Cardiac muscle cell (in vitro differentiated cells and primary cell): Measurements from ENCODE around the gene KCNH3. TPM values are rescaled to one million over a fixed set of nuclear protein-coding genes. Genes with fewer than 3 reads are reported as not detected.

Experiments used
- DNase-seq, 2 donors: peaks; one replicate each; pipeline versions ENCODE4 v3.0.0 to v3.0.0-alpha.2; 2010 to 2017; ENCODE audit warnings: low read depth in 1 of 2, low spot score in 1 of 2
- H3K27ac ChIP-seq: fragments of 200-600 bp; sonication (generic); 2 replicates; pipeline ENCODE4 v1.5.1; 2016
- H3K27me3 ChIP-seq: fragments of 200-600 bp; sonication (generic); 2 replicates; pipeline ENCODE4 v1.6.0; 2016; ENCODE audit warnings: control low read depth
- H3K36me3 ChIP-seq: fragments of 200-600 bp; sonication (generic); 2 replicates; pipeline ENCODE4 v1.5.1; 2016; ENCODE audit warnings: control low read depth
- H3K4me1 ChIP-seq: fragments of 200-600 bp; sonication (generic); 2 replicates; pipeline ENCODE4 v1.8.1; 2017; ENCODE audit warnings: low read depth, mild to moderate bottlenecking, mixed run types
- H3K4me3 ChIP-seq: fragments of 200-600 bp; sonication (generic); 2 replicates; pipeline ENCODE4 v1.5.1; 2016; ENCODE audit warnings: mild to moderate bottlenecking
- H3K9me3 ChIP-seq: fragments of 200-600 bp; sonication (generic); 2 replicates; pipeline ENCODE4 v1.5.1; 2017; ENCODE audit warnings: low read depth, mild to moderate bottlenecking, control low read depth
- polyA plus RNA-seq: library from polyadenylated mRNA; unstranded; fragments of >200 nt; fragmentation: Nextera tagmentation; extraction: Ambion mirVana; gene quantifications from 2 replicates; pipeline ENCODE4 v1.2.1, GENCODE V29; 2016
- total RNA-seq: library from RNA; depleted of rRNA; stranded (reverse); fragments of >200 nt; gene quantifications from 2 replicates; pipeline ENCODE4 v1.2.3, GENCODE V29; 2016
- TF ChIP-seq, protein P1 (sequence below): IDR thresholded peaks from 2 replicates; pipeline ENCODE4 v1.5.1; 2012; ENCODE audit warnings: low read depth, mild to moderate bottlenecking, low read length

The KCNH3 gene
- total and polyA plus RNA-seq, 2 experiments from 2014 or later, result 0.34 to 0.86 TPM

DNA sequence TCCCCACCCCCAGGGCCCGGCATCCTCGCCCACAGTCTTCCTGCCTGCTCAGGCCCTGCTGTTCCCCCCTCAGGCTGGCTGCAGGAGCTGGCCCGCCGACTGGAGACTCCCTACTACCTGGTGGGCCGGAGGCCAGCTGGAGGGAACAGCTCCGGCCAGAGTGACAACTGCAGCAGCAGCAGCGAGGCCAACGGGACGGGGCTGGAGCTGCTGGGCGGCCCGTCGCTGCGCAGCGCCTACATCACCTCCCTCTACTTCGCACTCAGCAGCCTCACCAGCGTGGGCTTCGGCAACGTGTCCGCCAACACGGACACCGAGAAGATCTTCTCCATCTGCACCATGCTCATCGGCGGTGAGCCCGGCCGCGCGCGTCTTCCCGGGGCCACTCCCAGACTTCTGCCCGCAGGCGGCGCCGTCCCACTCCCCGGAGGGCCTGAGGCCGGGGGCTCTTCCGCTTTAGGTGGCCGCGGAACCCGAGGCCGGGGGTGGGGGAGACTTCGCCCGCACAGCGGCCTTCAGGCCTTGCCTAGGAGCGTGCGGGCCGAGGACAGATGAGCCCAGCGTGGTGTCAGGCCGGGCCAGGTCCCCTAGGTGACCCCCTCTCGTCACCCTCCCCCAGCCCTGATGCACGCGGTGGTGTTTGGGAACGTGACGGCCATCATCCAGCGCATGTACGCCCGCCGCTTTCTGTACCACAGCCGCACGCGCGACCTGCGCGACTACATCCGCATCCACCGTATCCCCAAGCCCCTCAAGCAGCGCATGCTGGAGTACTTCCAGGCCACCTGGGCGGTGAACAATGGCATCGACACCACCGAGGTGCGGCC is 10.2 kb downstream of the KCNH3 start:
- no peak overlapping the region for H3K27ac ChIP-seq
- H3K4me3 ChIP-seq, result no peak overlapping the region
- H3K9me3 ChIP-seq, result no peaks in the 10 kb centered on the region
- H3K27me3 ChIP-seq, result peaks cover 84% of the 10 kb centered on the region
- TF ChIP-seq, protein P1, sequence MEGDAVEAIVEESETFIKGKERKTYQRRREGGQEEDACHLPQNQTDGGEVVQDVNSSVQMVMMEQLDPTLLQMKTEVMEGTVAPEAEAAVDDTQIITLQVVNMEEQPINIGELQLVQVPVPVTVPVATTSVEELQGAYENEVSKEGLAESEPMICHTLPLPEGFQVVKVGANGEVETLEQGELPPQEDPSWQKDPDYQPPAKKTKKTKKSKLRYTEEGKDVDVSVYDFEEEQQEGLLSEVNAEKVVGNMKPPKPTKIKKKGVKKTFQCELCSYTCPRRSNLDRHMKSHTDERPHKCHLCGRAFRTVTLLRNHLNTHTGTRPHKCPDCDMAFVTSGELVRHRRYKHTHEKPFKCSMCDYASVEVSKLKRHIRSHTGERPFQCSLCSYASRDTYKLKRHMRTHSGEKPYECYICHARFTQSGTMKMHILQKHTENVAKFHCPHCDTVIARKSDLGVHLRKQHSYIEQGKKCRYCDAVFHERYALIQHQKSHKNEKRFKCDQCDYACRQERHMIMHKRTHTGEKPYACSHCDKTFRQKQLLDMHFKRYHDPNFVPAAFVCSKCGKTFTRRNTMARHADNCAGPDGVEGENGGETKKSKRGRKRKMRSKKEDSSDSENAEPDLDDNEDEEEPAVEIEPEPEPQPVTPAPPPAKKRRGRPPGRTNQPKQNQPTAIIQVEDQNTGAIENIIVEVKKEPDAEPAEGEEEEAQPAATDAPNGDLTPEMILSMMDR, result peak; percentile 54
- no peaks in the 10 kb centered on the region for H3K4me1 ChIP-seq
- H3K36me3 ChIP-seq, result no peaks in the 10 kb centered on the region
- peak; percentile 39 to 53 for DNase-seq

DNA sequence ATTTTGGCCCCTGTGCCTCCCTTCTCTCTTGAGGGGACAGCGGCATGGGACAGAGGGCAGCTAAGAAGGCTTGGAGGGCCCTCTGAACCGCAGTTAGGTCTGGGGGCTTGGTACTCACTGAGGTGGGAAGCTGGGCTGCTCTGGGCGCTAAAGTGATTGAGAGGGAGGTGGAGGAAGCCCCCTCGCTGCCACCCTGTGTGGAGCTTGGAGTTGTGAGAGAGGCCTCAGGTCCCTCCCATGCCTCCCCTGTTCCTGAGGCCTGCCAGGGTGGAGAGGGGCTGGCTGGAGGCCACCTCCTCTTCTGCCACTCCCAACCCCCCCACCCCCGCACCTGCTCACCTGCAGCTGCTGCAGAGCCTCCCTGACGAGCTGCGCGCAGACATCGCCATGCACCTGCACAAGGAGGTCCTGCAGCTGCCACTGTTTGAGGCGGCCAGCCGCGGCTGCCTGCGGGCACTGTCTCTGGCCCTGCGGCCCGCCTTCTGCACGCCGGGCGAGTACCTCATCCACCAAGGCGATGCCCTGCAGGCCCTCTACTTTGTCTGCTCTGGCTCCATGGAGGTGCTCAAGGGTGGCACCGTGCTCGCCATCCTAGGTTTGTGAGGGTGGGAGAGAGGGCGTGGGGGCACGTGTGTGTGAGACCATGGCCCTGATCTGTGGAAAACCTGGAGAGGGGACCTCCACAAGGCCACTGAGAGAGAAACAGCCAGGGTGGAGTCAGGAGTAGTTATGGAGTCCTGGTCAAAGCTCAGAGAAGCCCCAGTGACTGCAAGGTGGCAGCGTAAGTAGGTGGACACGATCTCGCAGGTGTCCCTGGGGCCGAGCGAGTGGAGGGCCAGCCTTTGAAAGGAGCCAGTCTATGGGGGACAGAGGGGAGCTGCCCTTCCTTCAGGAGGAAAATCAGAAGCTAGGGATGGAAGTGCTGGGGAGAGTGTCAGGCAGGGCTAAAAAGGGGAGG is 11.2 kb downstream of the KCNH3 start:
- TF ChIP-seq, protein P1, result no peak
- Histone ChIP-seq H3K9me3 (no peaks in the 10 kb centered on the region), H3K36me3 (no peaks in the 10 kb centered on the region), H3K27me3 (peaks cover 74% of the 10 kb centered on the region), H3K27ac (no peak overlapping the region), H3K4me3 (no peak overlapping the region), H3K4me1 (no peaks in the 10 kb centered on the region)
- no peak for DNase-seq

DNA sequence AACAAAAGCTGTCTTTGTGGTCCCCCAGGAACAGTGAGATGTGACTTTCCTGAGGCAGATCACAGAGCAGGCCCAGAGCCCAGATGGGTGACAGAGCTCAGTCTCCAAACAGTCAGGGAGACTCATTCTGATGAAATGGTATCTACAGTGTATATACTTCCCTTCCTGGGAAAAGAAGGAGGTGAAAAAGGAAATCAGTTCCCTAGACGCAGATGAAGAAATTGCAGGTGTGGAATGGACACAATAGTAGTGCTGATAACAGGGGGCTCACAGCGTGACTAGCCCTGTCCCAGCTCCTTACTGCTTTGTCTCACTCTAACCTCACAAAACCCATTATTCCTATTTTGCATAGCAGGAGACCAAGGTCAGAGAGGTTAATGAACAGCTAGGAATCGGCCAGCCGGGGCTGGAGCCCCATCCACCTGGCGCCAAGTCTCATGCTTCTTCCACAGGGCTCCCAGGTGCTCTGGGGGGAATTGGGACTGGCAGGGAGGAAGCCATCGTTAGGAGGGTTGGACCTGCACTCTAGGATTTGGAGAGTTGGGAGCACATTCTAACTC is 11.9 kb downstream of the KCNH3 start:
- Histone ChIP-seq H3K4me1 (no peaks in the 10 kb centered on the region), H3K4me3 (no peak overlapping the region), H3K36me3 (no peaks in the 10 kb centered on the region), H3K9me3 (no peaks in the 10 kb centered on the region), H3K27ac (no peak overlapping the region), H3K27me3 (peaks cover 68% of the 10 kb centered on the region)
- DNase-seq, result no peak
- TF ChIP-seq, protein P1, result no peak

DNA sequence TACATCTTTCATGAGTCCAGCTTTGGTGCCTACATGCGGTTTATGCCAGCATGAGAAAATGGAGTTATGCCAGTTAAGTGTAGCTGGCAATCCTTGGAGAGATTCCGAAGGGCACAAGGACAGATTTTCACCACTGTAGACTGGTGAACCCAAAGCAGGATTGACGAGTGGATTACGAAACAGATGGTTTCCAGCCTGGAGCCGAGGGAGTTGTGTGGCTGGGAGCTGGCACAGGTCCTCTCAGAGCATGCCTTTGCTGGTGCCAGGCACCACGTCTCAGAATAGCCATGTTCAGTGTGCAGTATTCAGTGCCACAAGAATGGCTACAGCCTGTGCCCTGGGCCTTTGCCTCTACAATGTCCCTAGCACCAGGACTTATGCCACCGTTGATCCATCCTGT is 13.2 kb downstream of the KCNH3 start:
- H3K9me3 ChIP-seq, result no peaks in the 10 kb centered on the region
- peaks cover 55% of the 10 kb centered on the region for H3K27me3 ChIP-seq
- TF ChIP-seq, protein P1, result no peak
- peak in 1 of 2 donors; percentile 46 for DNase-seq
- H3K4me3 ChIP-seq, result no peak overlapping the region
- no peaks in the 10 kb centered on the region for H3K4me1 ChIP-seq
- no peaks in the 10 kb centered on the region for H3K36me3 ChIP-seq
- H3K27ac ChIP-seq, result no peak overlapping the region

DNA sequence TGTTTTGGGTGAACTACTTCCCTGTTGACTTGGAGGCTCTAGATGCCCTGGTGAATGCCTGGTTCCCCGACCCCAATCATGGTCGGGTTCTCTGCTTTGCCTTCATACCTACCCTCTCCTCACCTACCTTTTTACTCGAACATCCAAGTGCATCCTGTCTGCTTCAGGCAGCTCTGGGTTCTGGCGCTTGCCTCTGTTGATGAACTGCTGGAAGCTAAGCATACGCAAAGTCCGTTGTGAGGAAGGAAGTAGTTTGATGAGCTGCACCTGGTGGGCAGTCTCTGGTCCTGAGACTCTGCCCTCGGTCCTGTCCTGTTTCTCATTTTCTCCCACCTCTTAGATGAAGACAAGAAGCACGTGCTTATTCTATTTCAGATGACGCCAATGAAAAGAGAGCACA is 13.6 kb downstream of the KCNH3 start:
- H3K9me3 ChIP-seq, result no peaks in the 10 kb centered on the region
- TF ChIP-seq, protein P1, result no peak
- H3K27ac ChIP-seq, result no peak overlapping the region
- DNase-seq, result no peak
- peaks cover 51% of the 10 kb centered on the region for H3K27me3 ChIP-seq
- H3K36me3 ChIP-seq, result no peaks in the 10 kb centered on the region
- no peak overlapping the region for H3K4me3 ChIP-seq
- no peaks in the 10 kb centered on the region for H3K4me1 ChIP-seq
